Common myeloid progenitor, CD34-positive (primary cell): Measurements from ENCODE around the gene FAM13A.

Source experiments
- CTCF ChIA-PET: fragments of 350-600 bp; sonication (Branson Sonifier 250); formaldehyde crosslinking; loops from one replicate; lab custom pipeline; 2021; ENCODE audit warnings: antibody characterized with exemption; lab: Charles Lee
- POLR2A ChIA-PET: fragments of 350-600 bp; sonication (Branson Sonifier 250); formaldehyde crosslinking; loops from one replicate; lab custom pipeline; 2021; ENCODE audit warnings: antibody characterized with exemption; lab: Charles Lee
- DNase-seq, 3 donors: peaks; one replicate each; pipeline versions ENCODE4 v3.0.0 to v3.0.0-alpha.2; 2013
- H3K27ac ChIP-seq, 2 experiments: 1 replicate in 1 of 2; 2 replicates in 1 of 2; pipeline ENCODE4 v1.7.0; 2013; ENCODE audit warnings: inconsistent platforms in 2 of 2, low read length in 2 of 2, mild to moderate bottlenecking in 2 of 2, low read depth in 1 of 2, moderate library complexity in 1 of 2; ENCODE audit not compliant: severe bottlenecking in 2 of 2, insufficient read depth in 1 of 2, poor library complexity in 1 of 2
- H3K27me3 ChIP-seq, 5 experiments: replicated peaks in 2 of 5; 1 replicate in 3 of 5; 2 replicates in 2 of 5; pipeline versions ENCODE4 v1.6.1 to v1.7.0; 2013; ENCODE audit warnings: low read length in 4 of 5, mild to moderate bottlenecking in 2 of 5, moderate library complexity in 2 of 5, inconsistent platforms in 1 of 5; ENCODE audit not compliant: insufficient read depth in 5 of 5, control insufficient read depth in 4 of 5
- H3K36me3 ChIP-seq, 4 experiments: 1 replicate in 2 of 4; 2 replicates in 2 of 4; pipeline versions ENCODE4 v1.6.1 to v1.7.0; 2013; ENCODE audit warnings: low read length in 3 of 4, control low read depth in 1 of 4, mild to moderate bottlenecking in 1 of 4; ENCODE audit not compliant: control insufficient read depth in 4 of 4, insufficient read depth in 4 of 4
- H3K4me1 ChIP-seq, 4 experiments: 1 replicate in 3 of 4; 2 replicates in 1 of 4; pipeline versions ENCODE4 v1.6.1 to v1.7.1; 2013; ENCODE audit warnings: low read length in 3 of 4, mild to moderate bottlenecking in 3 of 4, control low read depth in 1 of 4, inconsistent platforms in 1 of 4, moderate library complexity in 1 of 4; ENCODE audit not compliant: control insufficient read depth in 4 of 4, insufficient read depth in 4 of 4; ENCODE audit errors: control extremely low read depth in 1 of 4
- H3K4me3 ChIP-seq, 7 experiments: 1 replicate in 4 of 7; 2 replicates in 3 of 7; pipeline versions ENCODE4 v1.5.1 to v1.7.0; 2013; ENCODE audit warnings: mild to moderate bottlenecking in 7 of 7, low read length in 6 of 7, moderate library complexity in 6 of 7, inconsistent platforms in 2 of 7, low read depth in 2 of 7, control low read depth in 1 of 7; ENCODE audit not compliant: insufficient read depth in 4 of 7, control insufficient read depth in 1 of 7; ENCODE audit errors: extremely low read depth in 1 of 7
- H3K9me3 ChIP-seq, 5 experiments: 1 replicate in 4 of 5; 2 replicates in 1 of 5; pipeline versions ENCODE4 v1.6.1 to v1.7.1; 2013; ENCODE audit warnings: low read length in 4 of 5, mild to moderate bottlenecking in 2 of 5, inconsistent platforms in 1 of 5, low read depth in 1 of 5, moderate library complexity in 1 of 5; ENCODE audit not compliant: control insufficient read depth in 4 of 5, insufficient read depth in 2 of 5; ENCODE audit errors: control extremely low read depth in 1 of 5
- WGBS: methylation state at CpG from one replicate; pipeline ENCODE4 v1.1.5; 2013; ENCODE audit not compliant: insufficient coverage; 5-methylcytosine and 5-hydroxymethylcytosine counted together

FAM13A gene

GRCh38 chr4:89048906-89049601, 7.9 kb downstream of the FAM13A start:
- no CpG with 5 or more reads among the region's 4 CpGs for WGBS
- no peak overlapping the region for H3K4me3 ChIP-seq
- peaks cover 0 to 14% (median 3%) of the 10 kb centered on the region in 5 experiments for H3K9me3 ChIP-seq
- H3K36me3 ChIP-seq = peaks cover 0 to 2% (median 0%) of the 10 kb centered on the region in 4 experiments
- POLR2A ChIA-PET = no interaction called here
- DNase-seq = no peak
- H3K4me1 ChIP-seq = peaks cover 0 to 5% (median 1%) of the 10 kb centered on the region in 4 experiments
- no peaks in the 10 kb centered on the region for H3K27me3 ChIP-seq
- no peak overlapping the region for H3K27ac ChIP-seq
- CTCF ChIA-PET = no interaction called here

GRCh38 chr4:89044147-89044900, 12.7 kb downstream of the FAM13A start:
- CTCF ChIA-PET = interaction anchor here (1.2 kb wide), 1 partner anchor 13 kb away, joined by 3 read pairs; no protein-coding TSS in a partner anchor
- H3K36me3 ChIP-seq = no peaks in the 10 kb centered on the region
- no peak for DNase-seq
- POLR2A ChIA-PET = no interaction called here
- H3K27ac ChIP-seq = no peak overlapping the region
- no peaks in the 10 kb centered on the region for H3K27me3 ChIP-seq
- no peak overlapping the region for H3K4me3 ChIP-seq
- H3K9me3 ChIP-seq = peaks cover 0 to 3% (median 0%) of the 10 kb centered on the region in 5 experiments
- no peaks in the 10 kb centered on the region for H3K4me1 ChIP-seq
- no CpG with 5 or more reads among the region's 7 CpGs for WGBS

- no peaks in the 10 kb centered on the region for H3K27me3 ChIP-seq
- POLR2A ChIA-PET = interaction anchor here (0.6 kb wide), 1 partner anchor 9 kb away, joined by 3 read pairs; no protein-coding TSS in a partner anchor
- no CpG with 5 or more reads among the region's 3 CpGs for WGBS
- no peak overlapping the region for H3K27ac ChIP-seq
- H3K9me3 ChIP-seq = peaks cover 0 to 8% (median 3%) of the 10 kb centered on the region in 5 experiments
- H3K4me1 ChIP-seq = no peaks in the 10 kb centered on the region
- CTCF ChIA-PET = interaction anchor here (1.1 to 2.5 kb wide), 3 partner anchors 13 to 61 kb away, joined by 3 to 6 read pairs (median 4); partner anchors contain the start of gene FAM13A
- H3K36me3 ChIP-seq = peaks cover 0 to 3% (median 0%) of the 10 kb centered on the region in 4 experiments
- no peak overlapping the region for H3K4me3 ChIP-seq
- DNase-seq = no peak
These were observed 14.9 kb downstream of the FAM13A start for GRCh38 chr4:89042055-89042454.

GRCh38 chr4:89039730-89040338, 17.2 kb downstream of the FAM13A start:
- no peak overlapping the region for H3K4me3 ChIP-seq
- no peaks in the 10 kb centered on the region for H3K4me1 ChIP-seq
- peaks cover 0 to 23% (median 12%) of the 10 kb centered on the region in 5 experiments for H3K9me3 ChIP-seq
- H3K36me3 ChIP-seq = peaks cover 0 to 19% (median 0%) of the 10 kb centered on the region in 4 experiments
- no CpG with 5 or more reads among the region's 4 CpGs for WGBS
- no peak for DNase-seq
- no peak overlapping the region for H3K27ac ChIP-seq
- H3K27me3 ChIP-seq = no peaks in the 10 kb centered on the region
- POLR2A ChIA-PET = no interaction called here
- CTCF ChIA-PET = interaction anchor here (1.1 to 1.4 kb wide), 3 partner anchors 9 to 16 kb away, joined by 3 to 4 read pairs (median 4); no protein-coding TSS in a partner anchor

GRCh38 chr4:89036535-89036934, 20.4 kb downstream of the FAM13A start:
- Histone ChIP-seq H3K27ac (no peak overlapping the region), H3K36me3 (peaks cover 0 to 20% (median 1%) of the 10 kb centered on the region in 4 experiments), H3K27me3 (no peaks in the 10 kb centered on the region), H3K4me1 (no peaks in the 10 kb centered on the region), H3K9me3 (peaks cover 0 to 20% (median 12%) of the 10 kb centered on the region in 5 experiments), H3K4me3 (no peak overlapping the region)
- WGBS = 100% methylated on average over 1 of the region's 2 CpGs
- ChIA-PET CTCF (interaction anchor here (1.2 kb wide), 1 partner anchor 11 kb away, joined by 4 read pairs; no protein-coding TSS in a partner anchor), POLR2A (no interaction called here)
- no peak for DNase-seq

- Histone ChIP-seq H3K36me3 (peaks cover 0 to 11% (median 3%) of the 10 kb centered on the region in 4 experiments), H3K4me1 (no peaks in the 10 kb centered on the region), H3K9me3 (peaks cover 0 to 8% (median 0%) of the 10 kb centered on the region in 5 experiments), H3K27ac (no peak overlapping the region), H3K27me3 (no peaks in the 10 kb centered on the region), H3K4me3 (no peak overlapping the region)
- ChIA-PET CTCF (interaction anchor here (1.1 to 14.8 kb wide), 5 partner anchors 9 to 516 kb away, joined by 3 to 282 read pairs (median 3); no protein-coding TSS in a partner anchor), POLR2A (no interaction called here)
- no peak for DNase-seq
These were observed 25.7 kb downstream of the FAM13A start for GRCh38 chr4:89031272-89031671.
